ENCODE results near the gene LRP2BP. TPM values are rescaled to one million over a fixed set of nuclear protein-coding genes. Genes with fewer than 3 reads are reported as not detected.

LRP2BP gene
- polyA plus RNA-seq, 1 donor from 2014 or later, result 1.1 TPM

- H3K9me2 ChIP-seq (ENCODE audit: insufficient read depth, low read length), result no peaks in the 10 kb centered on the region
- H3K4me2 ChIP-seq (ENCODE audit: low read length), result no peak overlapping the region
- no peak overlapping the region for H3K9ac ChIP-seq (ENCODE audit: low read length)
- TF ChIP-seq EP300 (conservative IDR thresholded peaks at IDR 0.05; ENCODE audit: poor library complexity, severe bottlenecking), result no peak
- no peak for TF ChIP-seq REST (IDR thresholded peaks at IDR 0.05; ENCODE audit: borderline replicate concordance)
- no peak for TF ChIP-seq SMC3 (conservative IDR thresholded peaks at IDR 0.05; ENCODE audit: poor library complexity)
- TF ChIP-seq RAD21 (conservative IDR thresholded peaks at IDR 0.05), result no peak
- TF ChIP-seq TAF1 (IDR thresholded peaks at IDR 0.05; ENCODE audit: low read depth), result no peak
- TF ChIP-seq POLR2AphosphoS5 (IDR thresholded peaks at IDR 0.05), result no peak
- TF ChIP-seq MXI1 (conservative IDR thresholded peaks at IDR 0.05; ENCODE audit: poor library complexity, severe bottlenecking), result no peak
- TF ChIP-seq EZH2 (IDR thresholded peaks at IDR 0.05; ENCODE audit: borderline replicate concordance, insufficient read depth, low read length, poor library complexity, severe bottlenecking), result no peak
- TF ChIP-seq, protein P1, sequence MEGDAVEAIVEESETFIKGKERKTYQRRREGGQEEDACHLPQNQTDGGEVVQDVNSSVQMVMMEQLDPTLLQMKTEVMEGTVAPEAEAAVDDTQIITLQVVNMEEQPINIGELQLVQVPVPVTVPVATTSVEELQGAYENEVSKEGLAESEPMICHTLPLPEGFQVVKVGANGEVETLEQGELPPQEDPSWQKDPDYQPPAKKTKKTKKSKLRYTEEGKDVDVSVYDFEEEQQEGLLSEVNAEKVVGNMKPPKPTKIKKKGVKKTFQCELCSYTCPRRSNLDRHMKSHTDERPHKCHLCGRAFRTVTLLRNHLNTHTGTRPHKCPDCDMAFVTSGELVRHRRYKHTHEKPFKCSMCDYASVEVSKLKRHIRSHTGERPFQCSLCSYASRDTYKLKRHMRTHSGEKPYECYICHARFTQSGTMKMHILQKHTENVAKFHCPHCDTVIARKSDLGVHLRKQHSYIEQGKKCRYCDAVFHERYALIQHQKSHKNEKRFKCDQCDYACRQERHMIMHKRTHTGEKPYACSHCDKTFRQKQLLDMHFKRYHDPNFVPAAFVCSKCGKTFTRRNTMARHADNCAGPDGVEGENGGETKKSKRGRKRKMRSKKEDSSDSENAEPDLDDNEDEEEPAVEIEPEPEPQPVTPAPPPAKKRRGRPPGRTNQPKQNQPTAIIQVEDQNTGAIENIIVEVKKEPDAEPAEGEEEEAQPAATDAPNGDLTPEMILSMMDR (IDR thresholded peaks at IDR 0.05; ENCODE audit: poor library complexity, severe bottlenecking), result no peak
- no peaks in the 10 kb centered on the region for H3K9me3 ChIP-seq (ENCODE audit: low read length)
- no peaks in the 10 kb centered on the region for H3K27me3 ChIP-seq (ENCODE audit: insufficient read depth, low read depth, low read length)
- no peak overlapping the region for H2AFZ ChIP-seq (ENCODE audit: low read depth, low read length)
- H4K20me1 ChIP-seq (ENCODE audit: insufficient read depth), result no peaks in the 10 kb centered on the region
- no peaks in the 10 kb centered on the region for H3K36me3 ChIP-seq (ENCODE audit: insufficient read depth, low read length)
- H3F3A ChIP-seq (ENCODE audit: insufficient read depth, low read length, poor library complexity, severe bottlenecking), result no peaks in the 10 kb centered on the region
- H3K4me3 ChIP-seq (ENCODE audit: low read length), result no peak overlapping the region
- no peak overlapping the region for H3K27ac ChIP-seq (ENCODE audit: low read length)
- H3K79me2 ChIP-seq (replicated peaks; ENCODE audit: insufficient read depth, low read length), result no peaks in the 10 kb centered on the region
These were observed 24.0 kb downstream of the LRP2BP start for GRCh38 chr4:185371702-185372101.

- Histone ChIP-seq H3K9me3 (ENCODE audit: low read length) (no peaks in the 10 kb centered on the region), H3K27ac (ENCODE audit: low read length) (no peak overlapping the region), H3K79me2 (replicated peaks; ENCODE audit: insufficient read depth, low read length) (no peaks in the 10 kb centered on the region), H3K9ac (ENCODE audit: low read length) (no peak overlapping the region), H3K4me2 (ENCODE audit: low read length) (no peak overlapping the region), H3K4me3 (ENCODE audit: low read length) (no peak overlapping the region), H3F3A (ENCODE audit: insufficient read depth, low read length, poor library complexity, severe bottlenecking) (no peaks in the 10 kb centered on the region), H4K20me1 (ENCODE audit: insufficient read depth) (no peaks in the 10 kb centered on the region), H2AFZ (ENCODE audit: low read depth, low read length) (no peak overlapping the region), H3K27me3 (ENCODE audit: insufficient read depth, low read depth, low read length) (no peaks in the 10 kb centered on the region), H3K9me2 (ENCODE audit: insufficient read depth, low read length) (no peaks in the 10 kb centered on the region), H3K36me3 (ENCODE audit: insufficient read depth, low read length) (no peaks in the 10 kb centered on the region)
- TF ChIP-seq REST (IDR thresholded peaks at IDR 0.05; ENCODE audit: borderline replicate concordance), result no peak
- no peak for TF ChIP-seq EZH2 (IDR thresholded peaks at IDR 0.05; ENCODE audit: borderline replicate concordance, insufficient read depth, low read length, poor library complexity, severe bottlenecking)
- TF ChIP-seq SMC3 (conservative IDR thresholded peaks at IDR 0.05; ENCODE audit: poor library complexity), result no peak
- no peak for TF ChIP-seq EP300 (conservative IDR thresholded peaks at IDR 0.05; ENCODE audit: poor library complexity, severe bottlenecking)
These were observed 25.3 kb downstream of the LRP2BP start for GRCh38 chr4:185370268-185370949.

Measured in neural cell (in vitro differentiated cells).